GM19035 (cell line): ENCODE data around the gene SPATA22.
"Not testable (repeated sequence)": the region's sequence is repeated elsewhere in the genome, so short reads cannot be mapped to it uniquely, and the experiment has no call there.

Experiments used
- ATAC-seq: cut with Tn5 transposase; IDR thresholded peaks from one replicate; pipeline ENCODE4 v1.9.1; 2021; ENCODE audit not compliant: unreplicated experiment

The SPATA22 gene

DNA sequence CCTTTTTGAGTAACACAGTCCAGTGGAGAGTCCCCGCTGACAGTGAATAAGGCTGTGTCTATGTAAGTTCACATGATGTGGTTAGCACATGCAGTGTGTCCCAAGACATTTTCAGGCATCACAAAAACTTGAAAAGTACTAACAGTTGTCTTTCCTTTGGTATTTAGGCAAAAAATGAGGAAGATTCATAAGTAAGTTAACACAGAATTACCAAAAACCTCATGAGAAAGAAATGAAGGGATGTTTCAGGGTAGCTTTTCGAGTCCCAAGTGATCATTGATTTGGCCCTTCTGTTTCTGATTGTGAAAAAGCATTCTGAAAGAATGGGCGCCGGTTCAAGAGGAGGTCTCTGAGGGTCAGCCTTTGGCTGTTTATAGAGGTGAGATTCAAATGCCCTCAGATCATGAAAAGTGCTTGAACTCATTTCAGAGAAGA is 3.6 kb upstream of the SPATA22 start:
- ATAC-seq = no peak

DNA sequence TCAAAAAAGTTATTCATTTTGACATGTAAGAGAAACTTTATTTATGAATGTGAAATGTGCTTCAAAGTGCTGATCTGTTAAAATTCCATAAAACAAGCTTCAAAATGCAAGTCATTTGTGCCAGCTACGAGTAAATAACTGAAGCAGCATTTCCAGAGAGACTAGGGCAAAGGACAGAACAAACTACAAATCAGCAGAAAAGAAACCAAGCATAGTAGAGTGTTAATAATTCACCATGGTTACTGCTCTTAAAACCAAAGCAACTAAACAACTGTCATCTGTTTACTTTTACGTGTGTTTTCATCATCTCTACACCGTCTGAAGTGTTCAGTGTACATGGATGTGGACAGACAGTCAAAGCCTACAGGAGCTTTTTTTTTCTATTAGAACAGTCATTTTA is 2.6 kb upstream of the SPATA22 start:
- no peak for ATAC-seq

DNA sequence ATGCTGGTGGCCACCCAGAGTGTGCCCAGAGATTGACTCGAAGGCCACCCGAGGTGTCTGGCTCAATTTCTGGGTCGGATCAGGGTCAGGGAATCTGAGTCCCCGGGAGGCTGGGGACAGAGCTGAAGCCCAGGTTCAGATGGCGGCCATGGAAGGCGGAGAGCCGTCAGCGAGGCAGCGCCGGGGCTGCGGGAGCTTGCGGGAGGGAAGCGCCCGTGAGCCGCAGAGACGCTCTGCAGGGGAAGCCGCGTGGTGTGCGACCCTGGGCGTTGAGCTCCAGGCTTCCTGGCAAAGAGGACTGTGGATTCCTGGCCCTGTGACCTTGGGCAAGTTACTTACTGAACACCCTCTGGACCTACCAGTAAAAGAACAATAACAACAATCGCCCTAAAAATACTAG is 518 bp upstream of the SPATA22 start:
- ATAC-seq = no peak

DNA sequence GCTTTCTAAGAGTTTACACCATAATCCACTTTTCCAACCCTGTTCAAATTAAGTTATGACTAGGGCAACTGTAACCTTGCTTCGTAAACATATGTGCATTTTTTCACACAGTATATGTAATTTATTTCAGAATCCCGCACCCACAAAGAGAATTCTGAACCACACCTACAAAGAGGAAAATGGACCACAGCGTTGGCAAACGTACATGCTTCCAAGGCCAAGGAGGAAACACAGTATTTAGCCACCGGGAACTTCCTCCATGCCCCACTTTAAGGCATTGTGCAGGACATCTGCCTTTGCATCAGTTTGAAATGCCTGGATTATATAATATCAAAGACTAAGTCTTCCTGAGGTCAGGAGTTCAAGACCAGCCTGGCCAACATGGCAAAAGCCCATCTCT is 2.1 kb downstream of the SPATA22 start:
- ATAC-seq = no peak

DNA sequence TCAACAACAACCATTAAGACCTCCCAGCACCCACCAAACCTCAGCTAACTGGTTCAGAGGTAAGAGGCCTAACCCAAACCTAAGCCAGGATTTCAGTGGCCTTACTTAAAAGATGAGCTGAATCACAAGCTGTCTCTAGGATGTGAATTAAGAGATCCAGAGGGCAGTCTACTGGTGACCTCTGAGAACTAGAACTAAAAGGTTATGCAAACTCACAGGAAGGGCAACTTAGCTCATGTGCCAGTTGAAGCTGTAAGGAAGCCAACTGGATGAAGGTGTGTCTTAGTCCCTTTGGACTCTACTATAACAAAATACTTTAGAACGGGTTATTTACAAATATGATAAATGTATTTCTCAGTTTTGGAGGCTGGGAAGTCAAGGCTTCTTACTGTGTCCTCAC is 5.3 kb downstream of the SPATA22 start:
- not testable (repeated sequence) for ATAC-seq

DNA sequence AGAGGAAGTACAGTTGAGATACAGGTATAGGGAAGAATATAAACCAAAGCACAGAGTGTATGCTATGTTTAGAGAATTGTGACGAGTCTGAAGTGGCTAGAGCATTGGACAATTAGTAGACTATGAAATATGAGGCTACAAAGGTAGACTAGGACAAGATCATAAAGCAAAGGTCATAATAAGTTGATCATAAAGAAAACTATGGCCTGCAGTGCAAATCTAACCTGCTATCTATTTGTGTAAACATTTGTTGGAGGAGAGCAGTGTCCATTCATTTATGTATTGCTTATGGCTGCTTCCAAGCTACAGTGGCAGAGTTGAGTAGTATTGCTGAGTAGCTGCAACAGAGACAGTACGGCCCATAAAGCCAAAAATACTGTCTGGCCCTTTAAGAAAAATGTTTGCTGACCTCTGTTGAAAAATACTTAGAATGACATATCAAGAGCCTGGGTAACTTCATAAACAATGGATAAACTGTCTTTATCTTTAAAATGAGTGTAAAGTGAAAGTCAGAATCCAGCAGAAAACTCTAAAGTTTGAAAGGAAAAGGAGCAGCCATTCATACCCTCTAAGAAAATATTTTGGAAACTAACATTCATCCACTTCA is 23.5 kb downstream of the SPATA22 start:
- no peak for ATAC-seq

DNA sequence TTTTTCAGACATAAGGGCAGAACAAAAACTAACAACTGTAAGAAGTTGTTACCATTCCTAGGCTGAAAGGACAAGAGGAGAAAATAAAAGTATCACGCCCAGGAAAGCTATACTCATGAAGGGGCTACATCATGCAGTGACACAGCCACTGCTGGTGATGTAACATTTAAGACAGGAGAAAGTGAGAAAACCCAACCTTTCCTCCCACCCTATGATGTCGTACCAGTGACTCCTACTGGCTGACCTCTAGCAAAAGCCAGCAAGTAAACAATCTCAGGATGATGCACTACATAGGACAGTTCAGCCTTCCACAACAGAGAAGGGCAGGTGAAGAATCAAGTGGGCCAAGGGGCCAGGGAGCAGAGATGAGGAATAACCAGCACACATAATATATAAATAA is 24.0 kb downstream of the SPATA22 start:
- ATAC-seq = no peak

DNA sequence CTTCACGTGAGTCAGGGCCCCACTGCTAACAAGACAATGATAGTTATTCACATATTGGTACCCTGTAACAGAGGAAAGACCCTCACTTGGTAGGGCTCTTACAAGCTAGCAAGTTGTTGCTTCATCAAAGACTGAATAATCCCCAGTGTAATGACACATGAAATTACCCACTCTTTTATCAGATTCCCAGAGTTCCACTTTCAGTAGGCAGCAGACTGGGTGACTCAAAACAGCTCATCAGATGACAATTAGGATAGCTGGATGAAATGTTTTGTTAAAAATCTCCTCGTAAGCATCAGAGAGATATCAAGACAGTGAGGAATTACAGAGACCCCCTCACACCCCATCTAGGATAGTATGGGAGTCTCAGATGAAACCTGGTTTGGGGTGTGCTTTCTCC is 31.2 kb downstream of the SPATA22 start:
- ATAC-seq = no peak

DNA sequence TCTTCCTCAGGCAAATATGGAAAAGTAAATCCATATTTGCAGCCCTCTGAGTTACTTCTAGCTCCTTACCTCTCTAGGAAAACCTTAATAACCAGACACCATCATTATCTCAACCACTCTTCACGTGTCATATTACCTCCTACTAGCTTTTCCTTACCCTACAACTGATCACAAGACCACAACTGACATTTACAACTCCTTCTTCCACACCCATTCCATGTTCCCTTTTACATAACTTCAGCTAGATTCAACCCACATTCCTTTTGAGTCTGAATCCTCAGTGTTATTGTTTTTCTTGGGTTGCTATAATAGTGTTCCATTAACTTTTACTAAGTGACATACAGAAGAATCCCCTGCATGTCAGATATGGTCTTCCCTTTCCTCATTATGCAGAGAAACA is 33.3 kb downstream of the SPATA22 start:
- ATAC-seq = no peak

DNA sequence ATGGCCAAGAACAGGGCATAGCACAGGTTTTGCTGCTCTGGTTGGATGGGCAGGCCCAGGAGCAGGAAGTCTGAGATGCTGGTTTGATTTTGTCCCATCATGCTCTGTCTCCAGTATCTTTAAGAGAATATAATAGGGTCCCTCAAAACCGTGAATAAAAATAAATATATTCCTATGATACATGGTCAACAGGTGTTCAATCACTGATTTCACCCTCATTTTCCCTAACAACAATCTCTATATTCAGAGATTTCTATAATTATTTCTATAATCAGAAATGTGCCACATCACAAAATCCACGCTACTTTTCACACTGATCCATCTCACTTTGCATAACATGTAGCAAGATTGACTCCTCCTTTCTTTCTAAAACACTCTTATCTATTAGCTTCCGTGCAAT is 37.9 kb downstream of the SPATA22 start, which contains the start of gene OR1E2:
Gene OR1E2, minus strand, starts transcription at position 101 of the 400 bp plus-strand sequence. Its CDS starts 0 bp downstream, at position 101.
- ATAC-seq = no peak

DNA sequence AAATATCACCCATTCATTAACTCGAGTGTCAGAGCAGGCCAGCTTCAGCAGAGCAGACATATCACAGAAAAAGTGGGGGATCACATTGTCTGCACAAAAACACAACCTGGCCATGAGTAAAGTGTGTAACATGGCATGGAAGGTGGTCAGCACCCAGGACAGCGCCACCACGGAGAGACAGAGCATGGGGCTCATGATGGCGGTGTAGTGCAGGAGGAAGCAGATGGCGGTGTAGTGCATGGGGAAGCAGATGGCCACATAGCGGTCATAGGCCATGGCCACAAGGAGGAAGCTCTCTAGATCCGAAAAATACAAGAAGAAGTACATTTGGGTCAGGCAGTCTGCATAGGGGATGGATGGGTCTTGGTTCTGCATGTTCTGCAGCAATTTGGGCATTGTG is 38.4 kb downstream of the SPATA22 start:
- not testable (repeated sequence) for ATAC-seq

DNA sequence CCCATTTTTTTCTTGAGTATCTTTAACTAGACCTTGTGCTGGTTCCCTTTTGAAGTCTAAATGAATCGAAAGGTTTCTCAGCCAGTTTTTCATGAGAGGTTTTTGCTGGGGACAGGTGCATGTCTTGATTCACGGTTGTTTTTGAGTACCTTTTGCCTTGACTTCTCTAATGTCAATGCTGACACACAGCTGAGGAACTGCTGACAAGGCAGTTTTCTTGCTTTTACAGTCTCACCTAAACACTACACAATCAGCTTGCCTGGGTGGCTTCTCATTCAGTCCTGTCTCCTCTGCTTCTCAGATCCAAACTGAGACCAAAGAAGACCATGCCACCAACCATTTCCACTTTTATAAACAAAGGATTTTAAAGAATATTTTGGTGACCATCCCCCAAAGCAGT is 53.4 kb downstream of the SPATA22 start:
- ATAC-seq = no peak

DNA sequence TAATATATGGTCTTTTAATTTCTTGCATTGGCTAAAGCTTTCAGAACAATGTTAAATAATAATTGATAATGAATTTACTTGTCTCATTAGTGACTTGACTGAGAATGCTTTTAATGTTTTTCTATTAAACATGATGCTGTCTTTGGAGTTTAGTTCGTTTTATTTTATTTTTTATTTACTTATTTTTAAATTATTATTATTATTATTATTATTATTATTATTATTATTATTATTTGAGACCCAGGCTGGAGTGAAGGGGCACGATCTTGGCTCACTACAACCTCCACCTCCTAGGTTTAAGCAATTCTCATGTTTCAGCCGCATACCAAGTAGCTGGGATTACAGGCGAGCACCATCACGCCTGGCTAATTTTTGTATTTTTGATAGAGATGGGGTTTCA is 56.0 kb downstream of the SPATA22 start:
- ATAC-seq = no peak

DNA sequence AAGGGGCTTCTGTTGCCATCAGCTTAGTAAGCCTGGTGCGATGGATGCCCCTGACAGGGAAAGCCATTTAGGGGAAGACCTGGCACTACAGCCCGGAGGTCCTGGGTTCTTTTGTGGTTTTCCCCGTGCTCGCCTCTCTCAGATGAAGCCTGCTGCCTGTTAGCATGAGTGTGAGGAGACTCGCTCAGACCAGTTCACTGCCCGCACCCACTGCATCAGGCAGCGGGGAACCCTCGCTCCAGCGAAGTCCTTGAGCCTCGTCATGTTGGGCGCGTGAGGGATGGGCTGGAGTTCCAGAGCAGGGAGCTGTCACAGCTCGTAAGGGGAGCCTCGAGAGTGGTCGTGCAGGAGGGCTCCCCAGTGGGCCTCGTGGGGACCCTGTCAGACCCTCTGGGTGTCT is 59.4 kb downstream of the SPATA22 start:
- ATAC-seq = not testable (repeated sequence)

DNA sequence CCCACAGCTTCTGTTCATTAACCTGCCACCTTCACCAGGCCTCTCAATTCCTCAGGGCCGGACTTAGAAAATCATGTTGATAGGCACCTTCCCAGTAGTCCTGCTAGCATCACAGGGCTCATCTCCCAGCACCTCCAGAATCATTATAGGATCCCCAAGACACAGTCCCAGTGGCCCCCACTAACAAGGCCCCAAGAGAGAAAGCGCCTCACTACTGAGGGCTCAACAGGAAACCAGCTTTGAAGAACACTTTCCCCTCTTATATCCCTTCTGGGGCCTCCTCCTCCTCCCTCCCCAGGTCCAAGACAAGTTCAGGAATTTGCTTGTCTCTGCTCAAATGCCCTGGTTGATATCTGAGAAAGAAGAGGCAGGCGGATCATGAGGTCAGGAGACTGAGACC is 60.5 kb downstream of the SPATA22 start, which contains the start of gene OR3A3:
Gene OR3A3, plus strand, starts transcription at position 301 of the 400 bp plus-strand sequence.
- ATAC-seq = no peak

DNA sequence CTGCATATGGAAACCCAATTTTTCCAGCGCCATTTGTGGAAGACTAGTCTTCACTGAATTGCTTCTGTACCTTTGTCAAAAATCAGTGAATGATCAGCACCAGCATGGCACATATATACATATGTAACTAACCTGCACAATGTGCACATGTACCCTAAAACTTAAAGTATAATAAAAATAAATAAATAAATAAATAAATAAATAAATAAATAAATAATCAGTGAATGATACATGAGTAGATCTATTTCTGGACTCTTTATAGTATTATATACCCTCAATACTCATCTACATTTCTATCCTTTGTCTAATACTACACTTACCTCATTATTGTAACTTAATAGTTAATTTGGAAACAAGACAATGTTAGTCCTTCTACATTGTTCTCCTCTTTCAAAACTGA is 67.8 kb downstream of the SPATA22 start:
- ATAC-seq = not testable (repeated sequence)

DNA sequence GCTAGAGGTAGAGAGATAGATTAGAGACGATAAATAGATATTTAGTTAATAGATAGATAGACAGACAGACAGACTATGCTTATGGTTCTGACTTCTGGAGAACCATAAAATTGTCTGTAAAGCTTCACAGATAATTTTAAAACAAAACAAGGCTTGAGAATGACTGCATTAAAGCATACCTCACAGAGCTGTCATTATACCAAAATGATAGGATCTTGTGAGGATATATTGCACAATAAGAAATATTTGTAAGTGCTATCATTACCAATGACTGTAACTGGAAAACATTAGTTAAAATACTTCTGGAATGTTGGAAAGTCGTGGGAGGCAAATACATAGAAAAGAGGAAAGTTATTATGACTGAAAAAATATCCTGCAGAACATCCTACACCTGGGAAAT is 69.8 kb downstream of the SPATA22 start:
- ATAC-seq = no peak

DNA sequence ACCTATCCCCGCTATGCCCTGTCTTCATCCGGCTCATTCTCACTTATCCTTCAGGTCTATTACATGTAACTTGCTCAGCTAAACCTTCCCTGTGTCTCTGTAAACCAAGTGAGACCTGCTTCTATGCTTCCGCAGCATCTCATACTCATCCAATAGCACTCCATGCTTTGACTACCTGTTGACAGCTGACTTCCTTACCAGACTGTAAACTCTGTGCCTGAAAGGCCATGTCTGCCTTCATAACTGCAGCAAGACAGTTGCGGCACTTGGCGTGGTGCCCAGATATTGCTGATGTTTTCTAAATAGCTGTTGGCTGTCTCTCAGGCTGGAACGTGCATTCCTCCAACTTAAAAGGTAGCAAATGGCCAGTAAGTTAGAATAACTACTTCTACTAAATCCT is 71.6 kb downstream of the SPATA22 start:
- no peak for ATAC-seq

DNA sequence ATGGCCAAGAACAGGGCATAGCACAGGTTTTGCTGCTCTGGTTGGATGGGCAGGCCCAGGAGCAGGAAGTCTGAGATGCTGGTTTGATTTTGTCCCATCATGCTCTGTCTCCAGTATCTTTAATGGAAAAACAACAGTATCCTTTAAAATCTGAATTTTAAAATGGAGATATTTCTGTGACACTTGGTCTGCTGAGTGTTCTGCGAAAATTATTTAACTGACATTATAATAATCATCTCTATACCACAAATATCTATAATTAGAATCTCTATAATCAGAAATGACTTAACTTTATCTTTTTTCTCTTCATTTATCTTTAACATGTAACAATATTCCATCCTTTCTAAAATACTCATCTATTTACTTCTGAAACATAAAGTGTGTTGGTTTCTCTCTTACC is 73.3 kb downstream of the SPATA22 start, which contains the start of gene OR1E1:
Gene OR1E1, minus strand, starts transcription at position 101 of the 400 bp plus-strand sequence. Its CDS starts 0 bp downstream, at position 101.
- ATAC-seq = no peak

DNA sequence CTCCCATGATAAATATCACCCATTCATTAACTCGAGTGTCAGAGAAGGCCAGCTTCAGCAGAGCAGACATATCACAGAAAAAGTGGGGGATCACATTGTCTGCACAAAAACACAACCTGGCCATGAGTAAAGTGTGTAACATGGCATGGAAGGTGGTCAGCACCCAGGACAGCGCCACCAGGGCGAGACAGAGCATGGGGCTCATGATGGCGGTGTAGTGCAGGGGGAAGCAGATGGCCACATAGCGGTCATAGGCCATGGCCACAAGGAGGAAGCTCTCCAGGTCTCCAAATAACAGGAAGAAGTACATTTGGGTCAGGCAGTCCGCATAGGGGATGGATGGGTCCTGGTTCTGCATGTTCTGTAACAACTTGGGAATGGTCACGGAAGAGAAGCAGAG is 73.8 kb downstream of the SPATA22 start:
- not testable (repeated sequence) for ATAC-seq
